H9 (cell line): ENCODE data around the gene RGS6. TPM values are rescaled to one million over a fixed set of nuclear protein-coding genes. Genes with fewer than 3 reads are reported as not detected.

ENCODE experiments used
- DNase-seq: peaks from one replicate; pipeline ENCODE4 v3.0.0-alpha.2; 2017
- H2AFZ ChIP-seq: one replicate; pipeline ENCODE4 v1.6.1; 2013; ENCODE audit warnings: mild to moderate bottlenecking, low read length, control low read depth, moderate library complexity
- H2AK5ac ChIP-seq: 2 replicates; pipeline ENCODE4 v1.6.1; 2013; ENCODE audit warnings: low read length, control low read depth, mixed read lengths; ENCODE audit not compliant: insufficient read length
- H2BK120ac ChIP-seq: one replicate; pipeline ENCODE4 v1.6.1; 2013; ENCODE audit warnings: low read depth, mild to moderate bottlenecking, low read length, control low read depth, inconsistent platforms; ENCODE audit not compliant: poor library complexity, severe bottlenecking
- H2BK12ac ChIP-seq: 2 replicates; pipeline ENCODE4 v1.6.1; 2013; ENCODE audit warnings: low read length, control low read depth, mixed read lengths, low read depth; ENCODE audit not compliant: insufficient read length
- H2BK15ac ChIP-seq: 2 replicates; pipeline ENCODE4 v1.6.1; 2013; ENCODE audit warnings: low read depth, low read length, control low read depth
- H2BK20ac ChIP-seq: one replicate; pipeline ENCODE4 v1.6.1; 2013; ENCODE audit warnings: low read depth, mild to moderate bottlenecking, low read length, control low read depth, inconsistent platforms; ENCODE audit not compliant: poor library complexity, severe bottlenecking
- H2BK5ac ChIP-seq: 2 replicates; pipeline ENCODE4 v1.6.1; 2013; ENCODE audit warnings: low read length, control low read depth, mixed read lengths; ENCODE audit not compliant: insufficient read length
- H3K14ac ChIP-seq: 2 replicates; pipeline ENCODE4 v1.6.1; 2013; ENCODE audit warnings: low read length, control low read depth; ENCODE audit not compliant: insufficient read depth
- H3K18ac ChIP-seq: 2 replicates; pipeline ENCODE4 v1.6.1; 2013; ENCODE audit warnings: low read depth, mild to moderate bottlenecking, mixed read lengths, low read length, control low read depth; ENCODE audit not compliant: insufficient read length
- H3K23ac ChIP-seq: 2 replicates; pipeline ENCODE4 v1.6.1; 2013; ENCODE audit warnings: low read length, control low read depth, mixed read lengths, low read depth; ENCODE audit not compliant: insufficient read length
- H3K23me2 ChIP-seq: 2 replicates; pipeline ENCODE4 v1.6.1; 2013; ENCODE audit warnings: low read depth, mild to moderate bottlenecking, mixed read lengths, low read length, control low read depth; ENCODE audit not compliant: insufficient read length, poor library complexity, severe bottlenecking
- H3K27ac ChIP-seq: 2 replicates; pipeline ENCODE4 v1.5.1; 2013; ENCODE audit warnings: low read length, control low read depth, mixed read lengths, low read depth; ENCODE audit not compliant: insufficient read length
- H3K27me3 ChIP-seq: 2 replicates; pipeline ENCODE4 v1.6.1; 2013; ENCODE audit warnings: low read length, control low read depth, inconsistent platforms; ENCODE audit not compliant: insufficient read depth
- H3K4ac ChIP-seq: 2 replicates; pipeline ENCODE4 v1.6.1; 2013; ENCODE audit warnings: low read depth, mild to moderate bottlenecking, control low read depth, inconsistent platforms, low read length, moderate library complexity
- H3K4me1 ChIP-seq: 2 replicates; pipeline ENCODE4 v1.6.1; 2013; ENCODE audit warnings: low read length, control low read depth, inconsistent platforms; ENCODE audit not compliant: insufficient read depth
- H3K4me2 ChIP-seq: 2 replicates; pipeline ENCODE4 v1.6.1; 2013; ENCODE audit warnings: low read length, control low read depth, mixed read lengths; ENCODE audit not compliant: insufficient read length, insufficient read depth
- H3K56ac ChIP-seq: 2 replicates; pipeline ENCODE4 v1.6.1; 2013; ENCODE audit warnings: low read depth, mild to moderate bottlenecking, mixed read lengths, low read length, control low read depth; ENCODE audit not compliant: insufficient read length
- H3K79me1 ChIP-seq: 2 replicates; pipeline ENCODE4 v1.6.1; 2013; ENCODE audit warnings: low read depth, mild to moderate bottlenecking, moderate library complexity, low read length, control low read depth, inconsistent platforms; ENCODE audit not compliant: insufficient read depth, poor library complexity, severe bottlenecking
- H3K79me2 ChIP-seq: 2 replicates; pipeline ENCODE4 v1.6.1; 2013; ENCODE audit warnings: low read length, control low read depth, inconsistent platforms; ENCODE audit not compliant: insufficient read depth
- H3K9ac ChIP-seq: 2 replicates; pipeline ENCODE4 v1.6.1; 2013; ENCODE audit warnings: low read length, control low read depth, mixed read lengths; ENCODE audit not compliant: insufficient read length; ENCODE audit errors: extremely low read depth
- H3K9me3 ChIP-seq: one replicate; pipeline ENCODE4 v1.6.1; 2013; ENCODE audit warnings: low read depth, low read length, inconsistent platforms; ENCODE audit not compliant: control insufficient read depth
- H3T11ph ChIP-seq: one replicate; pipeline ENCODE4 v1.6.1; 2013; ENCODE audit warnings: mild to moderate bottlenecking, low read length, control low read depth, inconsistent platforms
- H4K20me1 ChIP-seq: one replicate; pipeline ENCODE4 v1.6.1; 2013; ENCODE audit not compliant: control insufficient read depth, insufficient read length, insufficient read depth
- H4K5ac ChIP-seq: 2 replicates; pipeline ENCODE4 v1.6.1; 2013; ENCODE audit warnings: low read depth, mild to moderate bottlenecking, mixed read lengths, low read length, control low read depth; ENCODE audit not compliant: insufficient read length
- H4K8ac ChIP-seq: replicated peaks from 2 replicates; pipeline ENCODE4 v1.6.1; 2013; ENCODE audit warnings: low read length, control low read depth, mixed read lengths, low read depth; ENCODE audit not compliant: insufficient read length
- H4K91ac ChIP-seq: 2 replicates; pipeline ENCODE4 v1.6.1; 2013; ENCODE audit warnings: low read depth, mild to moderate bottlenecking, moderate library complexity, mixed read lengths, low read length, control low read depth; ENCODE audit not compliant: insufficient read length
- H3K27ac Mint-ChIP-seq, 3 experiments: 2 replicates in 2 of 3; 3 replicates in 1 of 3; pipeline ENCODE4 v1.8.0; 2020 to 2021; ENCODE audit warnings: mixed read lengths in 3 of 3, mild to moderate bottlenecking in 1 of 3, moderate library complexity in 1 of 3
- H3K27me3 Mint-ChIP-seq: 2 replicates; pipeline ENCODE4 v1.8.0; 2021; ENCODE audit warnings: low read depth, mild to moderate bottlenecking, moderate library complexity, mixed read lengths
- H3K36me3 Mint-ChIP-seq, 3 experiments: 2 replicates in 2 of 3; 3 replicates in 1 of 3; pipeline ENCODE4 v1.8.0; 2020 to 2021; ENCODE audit warnings: low read depth in 3 of 3, mixed read lengths in 3 of 3; ENCODE audit not compliant: insufficient read depth in 1 of 3
- H3K4me1 Mint-ChIP-seq, 2 experiments: 2 replicates each; pipeline ENCODE4 v1.8.0; 2020; ENCODE audit warnings: mixed read lengths in 2 of 2
- H3K4me3 Mint-ChIP-seq, 2 experiments: 2 replicates in 1 of 2; 3 replicates in 1 of 2; pipeline ENCODE4 v1.8.0; 2020 to 2021; ENCODE audit warnings: mild to moderate bottlenecking in 2 of 2, mixed read lengths in 2 of 2, moderate library complexity in 1 of 2
- H3K9me3 Mint-ChIP-seq, 2 experiments: 2 replicates in 1 of 2; 3 replicates in 1 of 2; pipeline ENCODE4 v1.8.0; 2020; ENCODE audit warnings: mild to moderate bottlenecking in 2 of 2, mixed read lengths in 2 of 2, moderate library complexity in 1 of 2
- WGBS: extraction: QIAGEN DNeasy Blood & Tissue Kit; methylation state at CpG from one replicate; pipeline ENCODE4 v1.1.7; 2013; ENCODE audit warnings: missing lambda C conversion rate, low lambda C conversion rate, mixed read lengths; ENCODE audit not compliant: insufficient read length; ENCODE audit errors: extremely low coverage; 5-methylcytosine and 5-hydroxymethylcytosine counted together
- total RNA-seq: library from RNA; stranded (reverse); gene quantifications from 2 replicates; pipeline ENCODE4 v1.2.1, GENCODE V29; 2021
- TF ChIP-seq, protein P1 (sequence below): fragments of 200-600 bp; sonication (generic); conservative IDR thresholded peaks from 3 replicates; pipeline ENCODE4 v1.8.0; 2021; ENCODE audit warnings: antibody characterized with exemption, mild to moderate bottlenecking

RGS6 gene
- total RNA-seq, 1 experiment from 2014 or later = 3.0 TPM

DNA sequence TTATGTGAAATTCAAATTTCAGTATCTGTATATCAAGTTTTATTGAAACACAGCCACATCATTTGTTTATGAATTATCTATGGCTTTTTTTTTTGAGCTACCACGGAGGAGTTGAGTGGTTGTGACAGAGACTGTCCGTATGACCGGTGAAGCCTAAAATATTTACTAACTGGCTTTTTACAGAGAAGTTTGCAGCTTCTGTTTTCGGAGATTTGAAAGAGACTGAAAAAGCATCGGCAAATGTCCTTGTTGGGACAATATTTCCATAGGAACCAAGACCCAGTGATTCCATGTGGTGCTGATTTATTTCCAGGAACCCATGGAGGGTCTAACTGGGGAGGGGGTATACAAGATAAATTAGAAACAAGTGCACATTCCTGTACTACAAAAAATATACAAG lies 56.2 kb downstream of the RGS6 start:
- H3K27me3 ChIP-seq = no peaks in the 10 kb centered on the region
- Mint-ChIP-seq H3K4me1 (peaks cover 13 to 16% of the 10 kb centered on the region in 2 experiments), H3K36me3 (no peaks in the 10 kb centered on the region), H3K27ac (no peak overlapping the region), H3K4me3 (no peak overlapping the region), H3K27me3 (no peaks in the 10 kb centered on the region; the same call in 1 of the 2 replicates), H3K9me3 (no peaks in the 10 kb centered on the region; a peak in 1 of 5 replicates)
- no peak overlapping the region for H2AFZ ChIP-seq
- H3K18ac ChIP-seq = no peak overlapping the region
- no peak overlapping the region for H3K9ac ChIP-seq
- H3K4ac ChIP-seq = no peak overlapping the region
- no peak overlapping the region for H3K27ac ChIP-seq
- WGBS = no CpG with 5 or more reads among the region's 5 CpGs
- no peaks in the 10 kb centered on the region for H3K4me1 ChIP-seq
- H2BK120ac ChIP-seq = no peak overlapping the region
- H3K79me2 ChIP-seq = no peaks in the 10 kb centered on the region
- H4K20me1 ChIP-seq = no peaks in the 10 kb centered on the region
- H2BK5ac ChIP-seq = no peak overlapping the region
- no peak overlapping the region for H4K8ac ChIP-seq
- H3K56ac ChIP-seq = no peak overlapping the region
- no peaks in the 10 kb centered on the region for H3K9me3 ChIP-seq
- H3K14ac ChIP-seq = no peak overlapping the region
- H4K5ac ChIP-seq = no peak overlapping the region
- H3K23me2 ChIP-seq = no peaks in the 10 kb centered on the region
- H3T11ph ChIP-seq = no peak overlapping the region
- no peak overlapping the region for H4K91ac ChIP-seq
- H3K23ac ChIP-seq = no peak overlapping the region
- no peak overlapping the region for H2BK20ac ChIP-seq
- H2AK5ac ChIP-seq = no peak overlapping the region
- H2BK15ac ChIP-seq = no peak overlapping the region
- H2BK12ac ChIP-seq = no peak overlapping the region
- TF ChIP-seq, protein P1, sequence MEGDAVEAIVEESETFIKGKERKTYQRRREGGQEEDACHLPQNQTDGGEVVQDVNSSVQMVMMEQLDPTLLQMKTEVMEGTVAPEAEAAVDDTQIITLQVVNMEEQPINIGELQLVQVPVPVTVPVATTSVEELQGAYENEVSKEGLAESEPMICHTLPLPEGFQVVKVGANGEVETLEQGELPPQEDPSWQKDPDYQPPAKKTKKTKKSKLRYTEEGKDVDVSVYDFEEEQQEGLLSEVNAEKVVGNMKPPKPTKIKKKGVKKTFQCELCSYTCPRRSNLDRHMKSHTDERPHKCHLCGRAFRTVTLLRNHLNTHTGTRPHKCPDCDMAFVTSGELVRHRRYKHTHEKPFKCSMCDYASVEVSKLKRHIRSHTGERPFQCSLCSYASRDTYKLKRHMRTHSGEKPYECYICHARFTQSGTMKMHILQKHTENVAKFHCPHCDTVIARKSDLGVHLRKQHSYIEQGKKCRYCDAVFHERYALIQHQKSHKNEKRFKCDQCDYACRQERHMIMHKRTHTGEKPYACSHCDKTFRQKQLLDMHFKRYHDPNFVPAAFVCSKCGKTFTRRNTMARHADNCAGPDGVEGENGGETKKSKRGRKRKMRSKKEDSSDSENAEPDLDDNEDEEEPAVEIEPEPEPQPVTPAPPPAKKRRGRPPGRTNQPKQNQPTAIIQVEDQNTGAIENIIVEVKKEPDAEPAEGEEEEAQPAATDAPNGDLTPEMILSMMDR = no peak
- no peaks in the 10 kb centered on the region for H3K79me1 ChIP-seq
- DNase-seq = no peak
- no peak overlapping the region for H3K4me2 ChIP-seq
